Trophoblast cell (in vitro differentiated cells and primary cell): ENCODE data around the gene SLC25A33.

Experiments used
- DNase-seq, 2 donors: peaks; one replicate each; pipeline ENCODE4 v3.0.0-alpha.2; 2016
- H2AFZ ChIP-seq: 2 replicates; pipeline ENCODE4 v1.6.1; 2013; ENCODE audit warnings: low read length, moderate library complexity, mild to moderate bottlenecking; ENCODE audit not compliant: insufficient read depth, poor library complexity
- H2AK5ac ChIP-seq: 2 replicates; pipeline ENCODE4 v1.6.1; 2013; ENCODE audit warnings: mild to moderate bottlenecking, low read length
- H2BK120ac ChIP-seq: 2 replicates; pipeline ENCODE4 v1.6.1; 2013; ENCODE audit warnings: low read length, mild to moderate bottlenecking, moderate library complexity; ENCODE audit not compliant: insufficient read depth, poor library complexity
- H2BK12ac ChIP-seq: 2 replicates; pipeline ENCODE4 v1.6.1; 2013; ENCODE audit warnings: mild to moderate bottlenecking, low read length, moderate library complexity
- H2BK5ac ChIP-seq: 2 replicates; pipeline ENCODE4 v1.6.1; 2013; ENCODE audit warnings: low read length, low read depth, moderate library complexity, mild to moderate bottlenecking; ENCODE audit not compliant: poor library complexity
- H3K14ac ChIP-seq: 2 replicates; pipeline ENCODE4 v1.6.1; 2013; ENCODE audit warnings: mild to moderate bottlenecking, low read length
- H3K18ac ChIP-seq: 2 replicates; pipeline ENCODE4 v1.6.1; 2013; ENCODE audit warnings: mild to moderate bottlenecking, low read length
- H3K23ac ChIP-seq: 2 replicates; pipeline ENCODE4 v1.6.1; 2013; ENCODE audit warnings: low read length
- H3K27ac ChIP-seq: 2 replicates; pipeline ENCODE4 v1.5.1; 2013; ENCODE audit warnings: low read depth, mild to moderate bottlenecking, inconsistent platforms, low read length, moderate library complexity
- H3K27me3 ChIP-seq: 2 replicates; pipeline ENCODE4 v1.6.1; 2013; ENCODE audit warnings: inconsistent platforms, mild to moderate bottlenecking, low read length, moderate library complexity; ENCODE audit not compliant: insufficient read depth
- H3K36me3 ChIP-seq, 2 experiments: 1 replicate in 1 of 2; 2 replicates in 1 of 2; pipeline ENCODE4 v1.6.1; 2013; ENCODE audit warnings: low read length in 2 of 2, mild to moderate bottlenecking in 2 of 2, moderate library complexity in 1 of 2; ENCODE audit not compliant: insufficient read depth in 2 of 2, control insufficient read depth in 1 of 2
- H3K4ac ChIP-seq: 2 replicates; pipeline ENCODE4 v1.6.1; 2013; ENCODE audit warnings: low read depth, mild to moderate bottlenecking, low read length, moderate library complexity
- H3K4me1 ChIP-seq, 2 experiments: 1 replicate in 1 of 2; 2 replicates in 1 of 2; pipeline ENCODE4 v1.6.1; 2013; ENCODE audit warnings: low read length in 2 of 2, mild to moderate bottlenecking in 2 of 2, moderate library complexity in 1 of 2; ENCODE audit not compliant: insufficient read depth in 2 of 2, control insufficient read depth in 1 of 2
- H3K4me2 ChIP-seq: 2 replicates; pipeline ENCODE4 v1.6.1; 2013; ENCODE audit warnings: inconsistent platforms, mild to moderate bottlenecking, low read length, moderate library complexity
- H3K4me3 ChIP-seq: 2 replicates; pipeline ENCODE4 v1.5.1; 2013; ENCODE audit warnings: mild to moderate bottlenecking, low read depth, low read length, inconsistent platforms
- H3K79me1 ChIP-seq: one replicate; pipeline ENCODE4 v1.6.1; 2013; ENCODE audit warnings: low read length
- H3K79me2 ChIP-seq: 2 replicates; pipeline ENCODE4 v1.6.1; 2013; ENCODE audit warnings: low read length, mild to moderate bottlenecking; ENCODE audit not compliant: control insufficient read depth, insufficient read depth, poor library complexity
- H3K9ac ChIP-seq: 2 replicates; pipeline ENCODE4 v1.6.1; 2013; ENCODE audit warnings: mild to moderate bottlenecking, low read length
- H3K9me3 ChIP-seq: 2 replicates; pipeline ENCODE4 v1.6.1; 2013; ENCODE audit warnings: low read depth, mild to moderate bottlenecking, control low read depth, inconsistent platforms, low read length; ENCODE audit not compliant: insufficient read depth
- H4K12ac ChIP-seq: 2 replicates; pipeline ENCODE4 v1.6.1; 2013; ENCODE audit warnings: low read depth, mild to moderate bottlenecking, low read length, moderate library complexity
- H4K8ac ChIP-seq: 2 replicates; pipeline ENCODE4 v1.6.1; 2013; ENCODE audit warnings: low read depth, mild to moderate bottlenecking, low read length, moderate library complexity
- H4K91ac ChIP-seq: one replicate; pipeline ENCODE4 v1.6.1; 2013; ENCODE audit warnings: low read depth, mild to moderate bottlenecking, low read length, moderate library complexity
- WGBS: extraction: QIAGEN DNeasy Blood & Tissue Kit; methylation state at CpG from one replicate; pipeline ENCODE4 v1.1.7; 2013; ENCODE audit warnings: missing lambda C conversion rate; ENCODE audit not compliant: insufficient read length, insufficient coverage; ENCODE audit errors: extremely low coverage; 5-methylcytosine and 5-hydroxymethylcytosine counted together

Gene SLC25A33

DNA sequence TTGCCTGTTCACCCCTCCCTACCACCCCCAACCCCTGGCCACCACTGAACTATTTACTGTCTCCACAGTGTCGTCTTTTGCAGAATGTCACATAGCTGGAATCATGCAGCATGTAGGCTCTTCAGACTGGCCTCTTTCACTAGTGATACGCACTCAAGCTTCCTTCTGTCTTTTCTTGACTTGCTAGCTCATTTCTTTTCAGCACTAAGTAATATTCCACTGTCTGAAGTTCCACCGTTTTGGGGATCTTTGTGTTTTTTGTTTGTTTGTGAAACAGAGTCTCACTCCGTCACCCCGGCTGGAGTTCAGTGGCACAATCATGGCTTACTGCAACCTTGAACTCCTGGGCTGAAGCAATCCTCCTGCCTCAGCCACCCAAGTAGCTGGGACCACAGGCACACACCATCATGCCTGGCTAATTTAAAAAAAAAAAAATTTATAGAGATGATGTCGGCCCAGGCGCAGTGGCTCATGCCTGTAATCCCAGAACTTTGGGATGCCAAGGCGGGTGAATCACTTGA lies 43.4 kb upstream of the SLC25A33 start:
- no peak overlapping the region for H2AK5ac ChIP-seq
- peaks cover 2 to 7% of the 10 kb centered on the region in 2 experiments for H3K4me1 ChIP-seq
- no peak overlapping the region for H4K8ac ChIP-seq
- no peak overlapping the region for H3K18ac ChIP-seq
- H3K9me3 ChIP-seq, result no peaks in the 10 kb centered on the region
- H3K14ac ChIP-seq, result no peak overlapping the region
- no peak overlapping the region for H2BK120ac ChIP-seq
- no peak overlapping the region for H3K23ac ChIP-seq
- no peak overlapping the region for H3K4me2 ChIP-seq
- H3K36me3 ChIP-seq, result no peaks in the 10 kb centered on the region
- no CpG with 5 or more reads among the region's 8 CpGs for WGBS
- H3K9ac ChIP-seq, result no peak overlapping the region
- H2AFZ ChIP-seq, result no peak overlapping the region
- no peak overlapping the region for H3K27ac ChIP-seq
- H2BK5ac ChIP-seq, result no peak overlapping the region
- no peak overlapping the region for H3K4me3 ChIP-seq
- no peaks in the 10 kb centered on the region for H3K79me1 ChIP-seq
- no peak overlapping the region for H2BK12ac ChIP-seq
- H4K12ac ChIP-seq, result no peak overlapping the region
- DNase-seq, result no peak
- no peaks in the 10 kb centered on the region for H3K79me2 ChIP-seq
- H3K4ac ChIP-seq, result no peak overlapping the region
- no peak overlapping the region for H4K91ac ChIP-seq
- peaks cover 3% of the 10 kb centered on the region for H3K27me3 ChIP-seq

- no peak overlapping the region for H2BK5ac ChIP-seq
- no peak for DNase-seq
- H3K4me2 ChIP-seq, result no peak overlapping the region
- no peak overlapping the region for H3K27ac ChIP-seq
- WGBS, result no CpG with 5 or more reads among the region's 17 CpGs
- H3K4me1 ChIP-seq, result no peaks in the 10 kb centered on the region
- H2BK120ac ChIP-seq, result no peak overlapping the region
- H4K12ac ChIP-seq, result no peak overlapping the region
- no peak overlapping the region for H2BK12ac ChIP-seq
- no peak overlapping the region for H4K91ac ChIP-seq
- H3K27me3 ChIP-seq, result no peaks in the 10 kb centered on the region
- no peaks in the 10 kb centered on the region for H3K79me2 ChIP-seq
- no peaks in the 10 kb centered on the region for H3K9me3 ChIP-seq
- no peak overlapping the region for H2AK5ac ChIP-seq
- no peak overlapping the region for H2AFZ ChIP-seq
- no peak overlapping the region for H4K8ac ChIP-seq
- no peak overlapping the region for H3K23ac ChIP-seq
- H3K9ac ChIP-seq, result no peak overlapping the region
- no peak overlapping the region for H3K4ac ChIP-seq
- no peak overlapping the region for H3K4me3 ChIP-seq
- H3K36me3 ChIP-seq, result no peaks in the 10 kb centered on the region
- H3K18ac ChIP-seq, result no peak overlapping the region
- no peak overlapping the region for H3K14ac ChIP-seq
- H3K79me1 ChIP-seq, result no peaks in the 10 kb centered on the region
These were observed 38.2 kb upstream of the SLC25A33 start for GRCh38 chr1:9500756-9501754.

- Histone ChIP-seq H3K4me1 (no peaks in the 10 kb centered on the region), H3K36me3 (no peaks in the 10 kb centered on the region), H3K79me1 (no peaks in the 10 kb centered on the region), H3K9me3 (no peaks in the 10 kb centered on the region), H3K9ac (no peak overlapping the region), H4K91ac (no peak overlapping the region), H3K27ac (no peak overlapping the region), H2BK12ac (no peak overlapping the region), H3K27me3 (no peaks in the 10 kb centered on the region), H2AK5ac (no peak overlapping the region), H3K4me2 (no peak overlapping the region), H2BK120ac (no peak overlapping the region), H3K4me3 (no peak overlapping the region), H3K23ac (no peak overlapping the region), H4K12ac (no peak overlapping the region), H3K79me2 (no peaks in the 10 kb centered on the region), H2BK5ac (no peak overlapping the region), H3K4ac (no peak overlapping the region), H4K8ac (no peak overlapping the region), H3K18ac (no peak overlapping the region), H2AFZ (no peak overlapping the region), H3K14ac (no peak overlapping the region)
- no peak for DNase-seq
- WGBS, result no CpG with 5 or more reads among the region's 18 CpGs
These were observed 36.1 kb upstream of the SLC25A33 start for GRCh38 chr1:9503001-9503675.

DNA sequence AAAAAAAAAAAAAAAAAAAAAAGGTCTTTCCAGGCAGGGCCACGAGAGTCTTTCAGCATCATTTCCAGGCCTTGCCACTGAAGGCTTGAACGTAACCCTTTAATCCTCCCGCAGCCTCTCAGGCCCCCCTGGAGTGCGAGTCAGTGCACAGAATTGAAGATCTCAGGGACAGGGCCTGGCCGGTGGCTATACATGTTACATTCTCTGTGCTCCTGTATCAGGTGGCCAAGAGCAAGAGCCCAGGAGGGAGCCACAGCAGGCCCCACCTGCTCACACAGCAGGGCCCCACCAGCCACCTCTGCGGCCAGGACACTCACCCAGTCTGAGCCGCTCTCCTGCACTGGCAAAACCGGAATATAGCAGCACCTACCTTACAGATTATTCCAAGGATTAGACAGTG lies 34.1 kb upstream of the SLC25A33 start:
- no peak overlapping the region for H3K4me2 ChIP-seq
- no peak overlapping the region for H4K12ac ChIP-seq
- no peaks in the 10 kb centered on the region for H3K79me2 ChIP-seq
- no peak overlapping the region for H3K27ac ChIP-seq
- no peak for DNase-seq
- no peaks in the 10 kb centered on the region for H3K4me1 ChIP-seq
- H4K91ac ChIP-seq, result no peak overlapping the region
- no peak overlapping the region for H3K23ac ChIP-seq
- no peaks in the 10 kb centered on the region for H3K27me3 ChIP-seq
- H2AFZ ChIP-seq, result no peak overlapping the region
- no peak overlapping the region for H4K8ac ChIP-seq
- no peak overlapping the region for H2BK120ac ChIP-seq
- no peak overlapping the region for H3K9ac ChIP-seq
- WGBS, result no CpG with 5 or more reads among the region's 8 CpGs
- H2BK5ac ChIP-seq, result no peak overlapping the region
- H3K14ac ChIP-seq, result no peak overlapping the region
- H3K4ac ChIP-seq, result no peak overlapping the region
- H2AK5ac ChIP-seq, result no peak overlapping the region
- no peaks in the 10 kb centered on the region for H3K36me3 ChIP-seq
- no peak overlapping the region for H3K18ac ChIP-seq
- H3K4me3 ChIP-seq, result no peak overlapping the region
- no peaks in the 10 kb centered on the region for H3K9me3 ChIP-seq
- H3K79me1 ChIP-seq, result no peaks in the 10 kb centered on the region
- no peak overlapping the region for H2BK12ac ChIP-seq
